B cell (primary cell): ENCODE measurements around the gene ERGIC1. TPM values are rescaled to one million over a fixed set of nuclear protein-coding genes. Genes with fewer than 3 reads are reported as not detected.

Source experiments
- ATAC-seq: fragments of 200-7000 bp; cut with Tn5 transposase; one replicate; pipeline ENCODE4 v1.10.0; 2021; ENCODE audit warnings: low read depth, mild to moderate bottlenecking, moderate number of reproducible peaks, moderate library complexity
- CTCF ChIA-PET: fragments of 350-600 bp; sonication (Branson Sonifier 250); formaldehyde crosslinking; loops from one replicate; lab custom pipeline; 2021; ENCODE audit warnings: antibody characterized with exemption, inconsistent platforms; lab: Charles Lee
- POLR2A ChIA-PET: fragments of 350-600 bp; sonication (Branson Sonifier 250); formaldehyde crosslinking; loops from one replicate; lab custom pipeline; 2021; ENCODE audit warnings: antibody characterized with exemption; lab: Charles Lee
- DNase-seq: peaks from one replicate; pipeline ENCODE4 v3.0.0; 2013
- H2AFZ ChIP-seq: 2 replicates; pipeline ENCODE4 v1.6.1; 2012; ENCODE audit warnings: mild to moderate bottlenecking, low read depth, low read length; ENCODE audit not compliant: insufficient read depth, poor library complexity, severe bottlenecking
- H3K27ac ChIP-seq, 2 donors: 1 replicate in 1 of 2; 2 replicates in 1 of 2; pipeline ENCODE4 v1.5.1; 2012 to 2013; ENCODE audit warnings: low read length in 2 of 2, mild to moderate bottlenecking in 2 of 2, moderate library complexity in 1 of 2
- H3K27me3 ChIP-seq, 4 experiments: fragments of 200-600 bp in 1 of 4; sonication (generic) in 1 of 4; replicated peaks in 1 of 4; 1 replicate in 2 of 4; 2 replicates in 2 of 4; pipeline versions ENCODE4 v1.6.1 to v1.7.0; 2013 to 2016; ENCODE audit warnings: low read length in 3 of 4, mild to moderate bottlenecking in 2 of 4, mixed read lengths in 1 of 4, moderate library complexity in 1 of 4; ENCODE audit not compliant: insufficient read depth in 4 of 4, control insufficient read depth in 3 of 4; ENCODE audit errors: control extremely low read depth in 1 of 4
- H3K36me3 ChIP-seq, 2 experiments: replicated peaks in 1 of 2; 1 replicate in 1 of 2; 2 replicates in 1 of 2; pipeline versions ENCODE4 v1.6.1 to v1.7.1; 2013; ENCODE audit warnings: low read length in 1 of 2; ENCODE audit not compliant: insufficient read depth in 2 of 2, control insufficient read depth in 1 of 2; ENCODE audit errors: control extremely low read depth in 1 of 2, extremely low read depth in 1 of 2
- H3K4me1 ChIP-seq, 2 donors: fragments of 200-600 bp in 1 of 2; sonication (generic) in 1 of 2; 1 replicate in 1 of 2; 2 replicates in 1 of 2; pipeline versions ENCODE4 v1.5.1 to v1.6.1; 2013 to 2017; ENCODE audit warnings: low read length in 2 of 2; ENCODE audit not compliant: control insufficient read depth in 2 of 2, insufficient read depth in 2 of 2
- H3K4me2 ChIP-seq: replicated peaks from 2 replicates; pipeline ENCODE3; 2012; ENCODE audit warnings: mild to moderate bottlenecking, low read depth, low read length; ENCODE audit not compliant: poor library complexity, severe bottlenecking
- H3K4me3 ChIP-seq, 5 experiments: fragments of 200-600 bp in 1 of 5; sonication (generic) in 1 of 5; 1 replicate in 3 of 5; 2 replicates in 2 of 5; pipeline versions ENCODE4 v1.5.1 to v1.7.0; 2011 to 2016; ENCODE audit warnings: low read length in 4 of 5, mild to moderate bottlenecking in 4 of 5, low read depth in 2 of 5, control low read depth in 1 of 5, moderate library complexity in 1 of 5; ENCODE audit not compliant: insufficient read depth in 1 of 5; ENCODE audit errors: control extremely low read depth in 1 of 5, extremely low read depth in 1 of 5
- H3K79me2 ChIP-seq: fragments of 200-600 bp; sonication (generic); one replicate; pipeline ENCODE4 v1.6.0; 2016; ENCODE audit warnings: low read length; ENCODE audit not compliant: control insufficient read depth, insufficient read depth
- H3K9ac ChIP-seq: fragments of 200-600 bp; sonication (generic); 2 replicates; pipeline ENCODE4 v1.6.1; 2017; ENCODE audit warnings: mild to moderate bottlenecking, low read length, moderate library complexity
- H3K9me3 ChIP-seq, 3 donors: one replicate each; pipeline versions ENCODE4 v1.6.1 to v1.7.1; 2013; ENCODE audit warnings: low read length in 2 of 3; ENCODE audit not compliant: control insufficient read depth in 2 of 3, insufficient read depth in 1 of 3; ENCODE audit errors: control extremely low read depth in 1 of 3
- H4K20me1 ChIP-seq: 2 replicates; pipeline ENCODE4 v1.6.0; 2012; ENCODE audit warnings: mild to moderate bottlenecking, low read length; ENCODE audit not compliant: insufficient read depth, control insufficient read depth, poor library complexity, severe bottlenecking
- H3K27ac Mint-ChIP-seq: one replicate; pipeline ENCODE4 v1.8.0; 2021; ENCODE audit warnings: mixed read lengths
- H3K27me3 Mint-ChIP-seq: one replicate; pipeline ENCODE4 v1.8.0; 2021; ENCODE audit warnings: mixed read lengths
- H3K4me1 Mint-ChIP-seq: one replicate; pipeline ENCODE4 v1.8.0; 2021; ENCODE audit warnings: mixed read lengths
- H3K4me3 Mint-ChIP-seq: one replicate; pipeline ENCODE4 v1.8.0; 2021; ENCODE audit warnings: mixed read lengths
- H3K9me3 Mint-ChIP-seq: one replicate; pipeline ENCODE4 v1.8.0; 2022; ENCODE audit warnings: mixed read lengths; ENCODE audit not compliant: insufficient read depth
- EZH2 ChIP-seq: IDR thresholded peaks from 2 replicates; pipeline ENCODE4 v1.6.1; 2012; ENCODE audit warnings: borderline replicate concordance, low read depth, mild to moderate bottlenecking, moderate library complexity, low read length; ENCODE audit not compliant: insufficient read depth, poor library complexity, severe bottlenecking
- WGBS: methylation state at CpG from one replicate; pipeline ENCODE4 v1.1.5; 2013; ENCODE audit warnings: missing lambda C conversion rate; ENCODE audit not compliant: insufficient coverage; 5-methylcytosine and 5-hydroxymethylcytosine counted together
- intact Hi-C: fragments of 100-400 bp; cut with micrococcal nuclease; formaldehyde crosslinking; loops from one replicate; pipeline ENCODE4 v1.10.0; 2022
- polyA plus RNA-seq: library from polyadenylated mRNA; depleted of rRNA; stranded (reverse); fragments of >200 nt; gene quantifications from 2 replicates; pipeline ENCODE4 v1.2.3, GENCODE V29; 2012
- total RNA-seq, 2 donors: library from RNA; stranded (reverse); fragments of 120-200 nt in 1 of 2; gene quantifications; 1 replicate in 1 of 2; 2 replicates in 1 of 2; pipeline versions ENCODE4 v1.2.3 to v1.2.4, GENCODE V29; 2013 to 2022
- TF ChIP-seq, protein P1 (sequence below): fragments of 200-600 bp; IDR thresholded peaks from one replicate; pipeline ENCODE4 v1.8.0; 2022; ENCODE audit warnings: antibody characterized with exemption, mild to moderate bottlenecking

ERGIC1 gene
- total and polyA plus RNA-seq, 2 donors (not counting 1 experiment from before 2014, with no cell fraction given): 86.3 to 140 TPM

DNA sequence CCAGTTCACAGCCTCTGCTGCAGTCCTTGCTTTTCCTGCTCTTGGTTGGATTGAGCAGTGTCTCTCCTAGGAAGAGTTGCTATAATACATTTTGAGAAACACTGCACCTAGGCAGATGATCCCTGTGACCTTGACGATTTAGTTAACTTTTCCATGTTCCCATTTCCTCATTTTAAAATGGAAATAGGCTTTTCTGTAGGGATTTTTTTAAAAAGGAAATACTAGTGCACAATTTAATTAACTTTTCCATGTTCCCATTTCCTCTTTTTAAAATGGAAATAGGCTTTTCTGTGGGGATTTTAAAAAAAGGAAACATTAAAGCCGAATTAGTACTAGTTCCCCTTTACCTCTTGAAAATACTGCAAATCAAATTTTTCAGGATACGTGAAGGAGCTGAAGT lies 154.2 kb downstream of the ERGIC1 start:
- POLR2A ChIA-PET: interaction anchor here (0.5 to 0.8 kb wide), 2 partner anchors 44 to 70 kb away, joined by 3 to 5 read pairs; no protein-coding TSS in a partner anchor
- intact Hi-C loops: no loop called here

DNA sequence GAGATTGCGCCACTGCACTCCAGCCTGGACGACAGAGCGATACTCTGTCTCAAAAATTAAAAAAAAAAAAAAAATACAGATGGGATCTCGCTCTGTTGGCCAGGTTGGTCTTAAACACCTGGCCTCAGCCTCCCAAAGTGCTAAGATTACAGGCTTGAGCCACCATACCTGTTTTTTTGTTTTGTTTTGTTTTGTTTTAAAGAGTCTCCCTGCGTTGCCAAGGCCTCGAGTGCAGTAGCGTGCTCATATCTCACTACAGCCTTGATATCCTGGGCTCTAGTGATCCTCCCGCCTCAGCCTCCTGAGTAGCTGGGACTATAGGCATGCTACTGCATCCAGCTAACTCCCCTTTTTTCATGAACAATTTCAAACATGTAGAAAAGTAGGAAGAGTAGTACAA lies 156.7 kb downstream of the ERGIC1 start:
- H3K4me1 ChIP-seq: peaks cover 3 to 6% of the 10 kb centered on the region in 2 donors
- H3K9me3 Mint-ChIP-seq: no peaks in the 10 kb centered on the region
- no peak overlapping the region for H2AFZ ChIP-seq
- H3K9me3 ChIP-seq: no peaks in the 10 kb centered on the region
- no peak for TF ChIP-seq EZH2
- TF ChIP-seq, protein P1, sequence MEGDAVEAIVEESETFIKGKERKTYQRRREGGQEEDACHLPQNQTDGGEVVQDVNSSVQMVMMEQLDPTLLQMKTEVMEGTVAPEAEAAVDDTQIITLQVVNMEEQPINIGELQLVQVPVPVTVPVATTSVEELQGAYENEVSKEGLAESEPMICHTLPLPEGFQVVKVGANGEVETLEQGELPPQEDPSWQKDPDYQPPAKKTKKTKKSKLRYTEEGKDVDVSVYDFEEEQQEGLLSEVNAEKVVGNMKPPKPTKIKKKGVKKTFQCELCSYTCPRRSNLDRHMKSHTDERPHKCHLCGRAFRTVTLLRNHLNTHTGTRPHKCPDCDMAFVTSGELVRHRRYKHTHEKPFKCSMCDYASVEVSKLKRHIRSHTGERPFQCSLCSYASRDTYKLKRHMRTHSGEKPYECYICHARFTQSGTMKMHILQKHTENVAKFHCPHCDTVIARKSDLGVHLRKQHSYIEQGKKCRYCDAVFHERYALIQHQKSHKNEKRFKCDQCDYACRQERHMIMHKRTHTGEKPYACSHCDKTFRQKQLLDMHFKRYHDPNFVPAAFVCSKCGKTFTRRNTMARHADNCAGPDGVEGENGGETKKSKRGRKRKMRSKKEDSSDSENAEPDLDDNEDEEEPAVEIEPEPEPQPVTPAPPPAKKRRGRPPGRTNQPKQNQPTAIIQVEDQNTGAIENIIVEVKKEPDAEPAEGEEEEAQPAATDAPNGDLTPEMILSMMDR: no peak
- ATAC-seq (no peak), DNase-seq (no peak)
- no peak overlapping the region for H3K9ac ChIP-seq
- no peaks in the 10 kb centered on the region for H3K27me3 Mint-ChIP-seq
- H3K27ac Mint-ChIP-seq: no peak overlapping the region
- intact Hi-C loops: no loop called here
- H4K20me1 ChIP-seq: peaks cover 91% of the 10 kb centered on the region
- no peak overlapping the region for H3K4me2 ChIP-seq
- no peak overlapping the region for H3K4me3 ChIP-seq
- peaks cover 2 to 59% of the 10 kb centered on the region in 2 experiments for H3K36me3 ChIP-seq
- peaks cover 44% of the 10 kb centered on the region for H3K4me1 Mint-ChIP-seq
- no peaks in the 10 kb centered on the region for H3K27me3 ChIP-seq
- no peak overlapping the region for H3K27ac ChIP-seq
- POLR2A ChIA-PET: interaction anchor here (0.7 kb wide), 1 partner anchor 276 kb away, joined by 3 read pairs; no protein-coding TSS in a partner anchor
- H3K79me2 ChIP-seq: peaks cover 100% of the 10 kb centered on the region
- WGBS: no CpG with 5 or more reads among the region's 8 CpGs
- CTCF ChIA-PET: no interaction called here
- H3K4me3 Mint-ChIP-seq: no peak overlapping the region

More for the DNA sequence above, 154.2 kb downstream of the ERGIC1 start:
- Histone ChIP-seq H3K4me3 (no peak overlapping the region), H3K9me3 (no peaks in the 10 kb centered on the region), H3K9ac (no peak overlapping the region), H3K27ac (peak overlapping the region in 1 of 2 donors; percentile 15), H3K4me2 (no peak overlapping the region), H3K79me2 (peaks cover 98% of the 10 kb centered on the region), H3K36me3 (peaks cover 2 to 48% of the 10 kb centered on the region in 2 experiments), H3K4me1 (peaks cover 15 to 18% of the 10 kb centered on the region in 2 donors), H2AFZ (no peak overlapping the region), H3K27me3 (no peaks in the 10 kb centered on the region), H4K20me1 (peaks cover 79% of the 10 kb centered on the region)
- no peak for TF ChIP-seq EZH2
- TF ChIP-seq, protein P1: no peak
- Mint-ChIP-seq H3K4me3 (no peak overlapping the region), H3K27ac (no peak overlapping the region), H3K9me3 (no peaks in the 10 kb centered on the region), H3K27me3 (no peaks in the 10 kb centered on the region), H3K4me1 (peaks cover 54% of the 10 kb centered on the region)
- CTCF ChIA-PET: no interaction called here
- DNase-seq: no peak
- no CpG with 5 or more reads among the region's 3 CpGs for WGBS
- no peak for ATAC-seq
